ENCODE results near the gene WIPF3. TPM values are rescaled to one million over a fixed set of nuclear protein-coding genes. Genes with fewer than 3 reads are reported as not detected.

The WIPF3 gene
- total and polyA plus RNA-seq, 10 of the 15 experiments (the other 5 are each of a cell fraction or from before 2014, with no cell fraction given) = 0.03 to 0.05 TPM; not detected in 8

DNA sequence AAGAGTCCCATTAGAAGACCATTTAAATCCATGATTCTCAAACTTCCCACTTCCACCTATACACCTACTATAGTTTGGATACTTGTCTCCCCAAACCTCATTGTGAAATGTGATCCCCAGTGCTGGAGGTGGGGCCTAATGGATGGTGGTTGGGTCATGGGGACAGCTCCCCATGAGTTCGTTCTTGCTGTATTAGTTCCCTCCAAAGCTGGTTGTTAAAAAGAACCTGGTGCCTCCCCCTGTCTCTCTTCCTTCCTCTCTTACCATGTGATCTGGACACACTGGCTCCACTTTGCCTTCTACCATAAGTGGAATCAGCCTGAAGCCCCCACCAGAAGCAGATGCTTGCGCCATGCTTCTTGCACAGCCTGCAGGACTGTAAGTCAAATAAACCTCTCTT is 53.9 kb downstream of the WIPF3 start (continued):
- TF ChIP-seq, protein P1, sequence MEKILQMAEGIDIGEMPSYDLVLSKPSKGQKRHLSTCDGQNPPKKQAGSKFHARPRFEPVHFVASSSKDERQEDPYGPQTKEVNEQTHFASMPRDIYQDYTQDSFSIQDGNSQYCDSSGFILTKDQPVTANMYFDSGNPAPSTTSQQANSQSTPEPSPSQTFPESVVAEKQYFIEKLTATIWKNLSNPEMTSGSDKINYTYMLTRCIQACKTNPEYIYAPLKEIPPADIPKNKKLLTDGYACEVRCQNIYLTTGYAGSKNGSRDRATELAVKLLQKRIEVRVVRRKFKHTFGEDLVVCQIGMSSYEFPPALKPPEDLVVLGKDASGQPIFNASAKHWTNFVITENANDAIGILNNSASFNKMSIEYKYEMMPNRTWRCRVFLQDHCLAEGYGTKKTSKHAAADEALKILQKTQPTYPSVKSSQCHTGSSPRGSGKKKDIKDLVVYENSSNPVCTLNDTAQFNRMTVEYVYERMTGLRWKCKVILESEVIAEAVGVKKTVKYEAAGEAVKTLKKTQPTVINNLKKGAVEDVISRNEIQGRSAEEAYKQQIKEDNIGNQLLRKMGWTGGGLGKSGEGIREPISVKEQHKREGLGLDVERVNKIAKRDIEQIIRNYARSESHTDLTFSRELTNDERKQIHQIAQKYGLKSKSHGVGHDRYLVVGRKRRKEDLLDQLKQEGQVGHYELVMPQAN (conservative IDR thresholded peaks at IDR 0.05) = no peak
- TF ChIP-seq PAX5 (IDR thresholded peaks at IDR 0.05; ENCODE audit: borderline replicate concordance, low read depth, low read length) (no peak), NFIC (IDR thresholded peaks at IDR 0.05; ENCODE audit: low read depth, low read length) (no peak), SMAD5 (IDR thresholded peaks at IDR 0.05; ENCODE audit: low read depth) (no peak), FOS (IDR thresholded peaks at IDR 0.05; ENCODE audit: borderline replicate concordance, extremely low read depth, insufficient read length) (no peak)

DNA sequence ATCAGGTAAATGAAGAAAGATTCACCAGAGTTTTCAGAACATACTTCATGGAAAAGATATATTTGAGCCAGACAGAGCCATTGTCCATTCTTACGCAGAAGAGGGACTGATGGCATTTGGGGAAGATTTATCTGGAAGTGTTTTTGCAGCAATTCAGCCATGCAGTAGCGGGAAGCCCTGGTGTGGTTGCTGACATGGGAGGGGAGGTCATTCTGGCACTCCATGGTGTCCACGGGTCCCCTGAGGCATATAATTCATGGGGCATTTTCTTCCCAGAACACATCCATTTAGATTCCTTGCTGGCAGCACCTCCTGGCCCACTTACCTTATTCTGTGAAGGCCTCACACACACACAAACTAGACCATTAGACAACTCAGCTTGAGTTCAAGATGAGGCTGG is 55.6 kb downstream of the WIPF3 start:
- no peaks in the 10 kb centered on the region for H3K9me3 ChIP-seq (replicated peaks; ENCODE audit: control insufficient read depth, insufficient read depth, low read length)
- H3K4me1 ChIP-seq (ENCODE audit: control insufficient read depth, insufficient read depth, low read length) = no peaks in the 10 kb centered on the region
- no TSS peak for BruUV-seq (replicated peaks)
- ChIA-PET CTCF (no interaction called here), SMC1A (ENCODE audit: uncharacterized antibody, unreplicated experiment) (no interaction called here), POLR2A (no interaction called here), RAD21 (ENCODE audit: unreplicated experiment) (no interaction called here)
- no peak overlapping the region for H3K4me3 ChIP-seq
- intact Hi-C loops (cut with micrococcal nuclease; ENCODE audit: unreplicated experiment) (no loop called here), in situ Hi-C loops (cut with MboI) (no loop called here)
- no peak for ATAC-seq
- H3K27me3 ChIP-seq (replicated peaks in 1 of 2; ENCODE audit: control insufficient read depth in 2 of 2, insufficient read depth in 2 of 2, low read length in 1 of 2) = no peaks in the 10 kb centered on the region; a peak in 2 of 4 replicates
- FAIRE-seq = no peak
- H3K27ac ChIP-seq (ENCODE audit: control insufficient read depth, insufficient read depth) = no peak overlapping the region
- H4K20me1 ChIP-seq (ENCODE audit: control insufficient read depth, insufficient read depth) = no peaks in the 10 kb centered on the region
- WGBS (ENCODE audit: insufficient coverage, insufficient replicate concordance, low lambda C conversion rate, missing lambda C conversion rate) = 49% methylated on average over 3 of the region's 3 CpGs
- no peaks in the 10 kb centered on the region for H3K36me3 ChIP-seq (ENCODE audit: control insufficient read depth in 2 of 2, insufficient read depth in 2 of 2, low read length in 1 of 2)
- H3K9ac ChIP-seq (ENCODE audit: control insufficient read depth, insufficient read depth, low read length) = no peak overlapping the region
- no peak for DNase-seq (ENCODE audit: low read depth, low spot score)
- H2AFZ ChIP-seq (ENCODE audit: control insufficient read depth, low read depth, low read length) = no peak overlapping the region
- H3K79me2 ChIP-seq (ENCODE audit: control insufficient read depth, insufficient read depth, low read length) = no peaks in the 10 kb centered on the region
- TF ChIP-seq SREBF2 (IDR thresholded peaks at IDR 0.05; ENCODE audit: low read length) (no peak), TBL1XR1 (IDR thresholded peaks at IDR 0.05; ENCODE audit: low read depth, low read length) (no peak), KDM1A (IDR thresholded peaks at IDR 0.05; ENCODE audit: borderline replicate concordance) (no peak), FOS (IDR thresholded peaks at IDR 0.05; ENCODE audit: borderline replicate concordance, extremely low read depth, insufficient read length) (no peak), KLF5 (IDR thresholded peaks at IDR 0.05; ENCODE audit: partially characterized antibody) (no peak)
- TF ChIP-seq, protein P2, sequence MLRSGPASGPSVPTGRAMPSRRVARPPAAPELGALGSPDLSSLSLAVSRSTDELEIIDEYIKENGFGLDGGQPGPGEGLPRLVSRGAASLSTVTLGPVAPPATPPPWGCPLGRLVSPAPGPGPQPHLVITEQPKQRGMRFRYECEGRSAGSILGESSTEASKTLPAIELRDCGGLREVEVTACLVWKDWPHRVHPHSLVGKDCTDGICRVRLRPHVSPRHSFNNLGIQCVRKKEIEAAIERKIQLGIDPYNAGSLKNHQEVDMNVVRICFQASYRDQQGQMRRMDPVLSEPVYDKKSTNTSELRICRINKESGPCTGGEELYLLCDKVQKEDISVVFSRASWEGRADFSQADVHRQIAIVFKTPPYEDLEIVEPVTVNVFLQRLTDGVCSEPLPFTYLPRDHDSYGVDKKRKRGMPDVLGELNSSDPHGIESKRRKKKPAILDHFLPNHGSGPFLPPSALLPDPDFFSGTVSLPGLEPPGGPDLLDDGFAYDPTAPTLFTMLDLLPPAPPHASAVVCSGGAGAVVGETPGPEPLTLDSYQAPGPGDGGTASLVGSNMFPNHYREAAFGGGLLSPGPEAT (IDR thresholded peaks at IDR 0.05; ENCODE audit: low read depth) = no peak
- TF ChIP-seq, protein P3, sequence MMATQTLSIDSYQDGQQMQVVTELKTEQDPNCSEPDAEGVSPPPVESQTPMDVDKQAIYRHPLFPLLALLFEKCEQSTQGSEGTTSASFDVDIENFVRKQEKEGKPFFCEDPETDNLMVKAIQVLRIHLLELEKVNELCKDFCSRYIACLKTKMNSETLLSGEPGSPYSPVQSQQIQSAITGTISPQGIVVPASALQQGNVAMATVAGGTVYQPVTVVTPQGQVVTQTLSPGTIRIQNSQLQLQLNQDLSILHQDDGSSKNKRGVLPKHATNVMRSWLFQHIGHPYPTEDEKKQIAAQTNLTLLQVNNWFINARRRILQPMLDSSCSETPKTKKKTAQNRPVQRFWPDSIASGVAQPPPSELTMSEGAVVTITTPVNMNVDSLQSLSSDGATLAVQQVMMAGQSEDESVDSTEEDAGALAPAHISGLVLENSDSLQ (IDR thresholded peaks at IDR 0.05) = no peak
- TF ChIP-seq, protein P4, sequence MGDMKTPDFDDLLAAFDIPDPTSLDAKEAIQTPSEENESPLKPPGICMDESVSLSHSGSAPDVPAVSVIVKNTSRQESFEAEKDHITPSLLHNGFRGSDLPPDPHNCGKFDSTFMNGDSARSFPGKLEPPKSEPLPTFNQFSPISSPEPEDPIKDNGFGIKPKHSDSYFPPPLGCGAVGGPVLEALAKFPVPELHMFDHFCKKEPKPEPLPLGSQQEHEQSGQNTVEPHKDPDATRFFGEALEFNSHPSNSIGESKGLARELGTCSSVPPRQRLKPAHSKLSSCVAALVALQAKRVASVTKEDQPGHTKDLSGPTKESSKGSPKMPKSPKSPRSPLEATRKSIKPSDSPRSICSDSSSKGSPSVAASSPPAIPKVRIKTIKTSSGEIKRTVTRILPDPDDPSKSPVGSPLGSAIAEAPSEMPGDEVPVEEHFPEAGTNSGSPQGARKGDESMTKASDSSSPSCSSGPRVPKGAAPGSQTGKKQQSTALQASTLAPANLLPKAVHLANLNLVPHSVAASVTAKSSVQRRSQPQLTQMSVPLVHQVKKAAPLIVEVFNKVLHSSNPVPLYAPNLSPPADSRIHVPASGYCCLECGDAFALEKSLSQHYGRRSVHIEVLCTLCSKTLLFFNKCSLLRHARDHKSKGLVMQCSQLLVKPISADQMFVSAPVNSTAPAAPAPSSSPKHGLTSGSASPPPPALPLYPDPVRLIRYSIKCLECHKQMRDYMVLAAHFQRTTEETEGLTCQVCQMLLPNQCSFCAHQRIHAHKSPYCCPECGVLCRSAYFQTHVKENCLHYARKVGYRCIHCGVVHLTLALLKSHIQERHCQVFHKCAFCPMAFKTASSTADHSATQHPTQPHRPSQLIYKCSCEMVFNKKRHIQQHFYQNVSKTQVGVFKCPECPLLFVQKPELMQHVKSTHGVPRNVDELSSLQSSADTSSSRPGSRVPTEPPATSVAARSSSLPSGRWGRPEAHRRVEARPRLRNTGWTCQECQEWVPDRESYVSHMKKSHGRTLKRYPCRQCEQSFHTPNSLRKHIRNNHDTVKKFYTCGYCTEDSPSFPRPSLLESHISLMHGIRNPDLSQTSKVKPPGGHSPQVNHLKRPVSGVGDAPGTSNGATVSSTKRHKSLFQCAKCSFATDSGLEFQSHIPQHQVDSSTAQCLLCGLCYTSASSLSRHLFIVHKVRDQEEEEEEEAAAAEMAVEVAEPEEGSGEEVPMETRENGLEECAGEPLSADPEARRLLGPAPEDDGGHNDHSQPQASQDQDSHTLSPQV (IDR thresholded peaks at IDR 0.05) = no peak
- H3K4me2 ChIP-seq (ENCODE audit: control insufficient read depth, insufficient read depth) = no peak overlapping the region

Measured in GM12878 (cell line).